GM23338 (cell line): ENCODE results near the gene VAT1. TPM values are rescaled to one million over a fixed set of nuclear protein-coding genes. Genes with fewer than 3 reads are reported as not detected.

Experiments used
- ATAC-seq: fragments of 200-7000 bp; cut with Tn5 transposase; 3 replicates; pipeline ENCODE4 v1.9.1; 2020
- DNase-seq: peaks from one replicate; pipeline ENCODE4 v3.0.0-alpha.2; 2015; ENCODE audit warnings: low spot score
- H2AFZ ChIP-seq: fragments of 200-600 bp; sonication (generic); 2 replicates; pipeline ENCODE4 v1.8.0; 2016; ENCODE audit warnings: antibody characterized with exemption, mild to moderate bottlenecking, moderate library complexity
- H3F3A ChIP-seq: fragments of 200-600 bp; sonication (generic); replicated peaks from 2 replicates; pipeline ENCODE4 v1.8.0; 2017; ENCODE audit warnings: antibody characterized with exemption, mixed run types, low read depth
- H3K27ac ChIP-seq: fragments of 200-600 bp; sonication (generic); 2 replicates; pipeline ENCODE4 v1.6.1; 2016; ENCODE audit warnings: low read depth
- H3K27me3 ChIP-seq: fragments of 200-600 bp; sonication (generic); 2 replicates; pipeline ENCODE4 v1.8.0; 2016; ENCODE audit warnings: mild to moderate bottlenecking, mixed run types, moderate library complexity; ENCODE audit not compliant: insufficient read depth
- H3K36me3 ChIP-seq: fragments of 200-600 bp; sonication (generic); 2 replicates; pipeline ENCODE4 v1.8.0; 2016; ENCODE audit warnings: mild to moderate bottlenecking; ENCODE audit not compliant: insufficient read depth
- H3K4me1 ChIP-seq: fragments of 200-600 bp; sonication (generic); 2 replicates; pipeline ENCODE4 v1.8.0; 2016; ENCODE audit warnings: mild to moderate bottlenecking, moderate library complexity; ENCODE audit not compliant: insufficient read depth
- H3K4me2 ChIP-seq: fragments of 200-600 bp; sonication (generic); 2 replicates; pipeline ENCODE4 v1.7.1; 2017; ENCODE audit warnings: mixed run types
- H3K4me3 ChIP-seq: fragments of 200-600 bp; sonication (generic); 2 replicates; pipeline ENCODE4 v1.6.1; 2016; ENCODE audit warnings: mixed run types
- H3K79me2 ChIP-seq: fragments of 200-600 bp; sonication (generic); replicated peaks from 2 replicates; pipeline ENCODE4 v1.8.0; 2017; ENCODE audit warnings: mild to moderate bottlenecking; ENCODE audit not compliant: insufficient read depth
- H3K9me2 ChIP-seq: fragments of 200-600 bp; sonication (generic); 2 replicates; pipeline ENCODE4 v1.8.0; 2017; ENCODE audit not compliant: insufficient read depth
- H4K20me1 ChIP-seq: fragments of 200-600 bp; sonication (generic); replicated peaks from 2 replicates; pipeline ENCODE4 v1.8.0; 2017; ENCODE audit warnings: mild to moderate bottlenecking; ENCODE audit not compliant: insufficient read depth
- H3K27ac Mint-ChIP-seq: 2 replicates; pipeline ENCODE4 v1.8.0; 2020; ENCODE audit warnings: inconsistent platforms, mild to moderate bottlenecking, moderate library complexity, mixed read lengths
- H3K27me3 Mint-ChIP-seq: 3 replicates; pipeline ENCODE4 v1.8.0; 2022; ENCODE audit warnings: low read depth, mild to moderate bottlenecking, moderate library complexity, mixed read lengths, inconsistent platforms; ENCODE audit not compliant: insufficient read depth, poor library complexity
- H3K36me3 Mint-ChIP-seq: 3 replicates; pipeline ENCODE4 v1.8.0; 2021; ENCODE audit warnings: low read depth, mild to moderate bottlenecking, inconsistent platforms, moderate library complexity, mixed read lengths
- H3K4me1 Mint-ChIP-seq: 3 replicates; pipeline ENCODE4 v1.8.0; 2020; ENCODE audit warnings: mild to moderate bottlenecking, inconsistent platforms, mixed read lengths
- H3K4me3 Mint-ChIP-seq: 3 replicates; pipeline ENCODE4 v1.8.0; 2021; ENCODE audit warnings: moderate library complexity, mild to moderate bottlenecking, inconsistent platforms, mixed read lengths
- H3K9me3 Mint-ChIP-seq: 3 replicates; pipeline ENCODE4 v1.8.0; 2020; ENCODE audit warnings: moderate library complexity, mild to moderate bottlenecking, inconsistent platforms, mixed read lengths
- CREB1 ChIP-seq: fragments of 250-450 bp; sonication (Bioruptor Pico); IDR thresholded peaks from 2 replicates; pipeline ENCODE4 v1.5.0; 2020; ENCODE audit warnings: low read depth, mild to moderate bottlenecking, moderate library complexity
- CTCF ChIP-seq, 2 experiments: fragments of 200-600 bp in 1 of 2; sonication (generic) in 1 of 2; conservative IDR thresholded peaks; 2 replicates each; pipeline versions ENCODE4 v1.5.1 to v1.6.1; 2016 to 2017; ENCODE audit warnings: antibody characterized with exemption in 2 of 2, low read depth in 2 of 2, mild to moderate bottlenecking in 2 of 2, moderate library complexity in 1 of 2
- ETS1 ChIP-seq: IDR thresholded peaks from 2 replicates; pipeline ENCODE4 v1.6.1; 2016; ENCODE audit warnings: antibody characterized with exemption
- EZH2 ChIP-seq: fragments of 200-600 bp; sonication (generic); IDR thresholded peaks from one replicate; pipeline ENCODE4 v1.8.0; 2017; ENCODE audit warnings: antibody characterized with exemption, mild to moderate bottlenecking, low read depth; ENCODE audit not compliant: unreplicated experiment
- EZH2phosphoT487 ChIP-seq: fragments of 200-600 bp; sonication (generic); IDR thresholded peaks from one replicate; pipeline ENCODE4 v1.8.1; 2018; ENCODE audit warnings: antibody characterized with exemption; ENCODE audit not compliant: unreplicated experiment
- JUNB ChIP-seq: IDR thresholded peaks from one replicate; pipeline ENCODE4 v1.6.1; 2016; ENCODE audit warnings: antibody characterized with exemption; ENCODE audit not compliant: unreplicated experiment
- NANOG ChIP-seq: IDR thresholded peaks from 2 replicates; pipeline ENCODE4 v1.6.1; 2016; ENCODE audit warnings: antibody characterized with exemption, borderline replicate concordance
- POLR2AphosphoS5 ChIP-seq: IDR thresholded peaks from 2 replicates; pipeline ENCODE4 v1.6.1; 2016; ENCODE audit warnings: antibody characterized with exemption, low read depth
- REST ChIP-seq: IDR thresholded peaks from one replicate; pipeline ENCODE4 v1.6.1; 2018; ENCODE audit warnings: antibody characterized with exemption; ENCODE audit not compliant: unreplicated experiment
- STAT1 ChIP-seq: IDR thresholded peaks from one replicate; pipeline ENCODE4 v1.6.1; 2016; ENCODE audit warnings: antibody characterized with exemption; ENCODE audit not compliant: unreplicated experiment
- ZNF114 ChIP-seq: fragments of 250-450 bp; sonication (Bioruptor Pico); IDR thresholded peaks from 2 replicates; pipeline ENCODE4 v1.5.0; 2020; ENCODE audit warnings: mild to moderate bottlenecking, moderate library complexity
- ZNF331 ChIP-seq: fragments of 250-450 bp; sonication (Bioruptor Pico); IDR thresholded peaks from 2 replicates; pipeline ENCODE4 v1.5.0; 2020; ENCODE audit warnings: low read depth, mild to moderate bottlenecking, moderate library complexity
- ZNF462 ChIP-seq: fragments of 250-450 bp; sonication (Bioruptor Pico); IDR thresholded peaks from 2 replicates; pipeline ENCODE4 v1.5.0; 2020; ENCODE audit warnings: mild to moderate bottlenecking, moderate library complexity
- polyA plus RNA-seq: library from polyadenylated mRNA; unstranded; fragments of >200 nt; fragmentation: Nextera tagmentation; extraction: Ambion mirVana; gene quantifications from 2 replicates; pipeline ENCODE4 v1.2.1, GENCODE V29; 2016
- total RNA-seq: library from RNA; depleted of rRNA; stranded (reverse); fragments of >200 nt; shearing (Covaris generic); gene quantifications from 2 replicates; pipeline ENCODE4 v1.2.3, GENCODE V29; 2014

The VAT1 gene
- total and polyA plus RNA-seq, 2 experiments from 2014 or later = 233 to 300 TPM

GRCh38 chr17:43056051-43056450, 33.9 kb upstream of the VAT1 start:
- Histone ChIP-seq H3K36me3 (peaks cover 12% of the 10 kb centered on the region; the same call in 1 of the 2 replicates), H3K27me3 (no peaks in the 10 kb centered on the region)
- no peak overlapping the region for H3K4me3 Mint-ChIP-seq

More at GRCh38 chr17:43056051-43056450, 33.9 kb upstream of the VAT1 start:
- Mint-ChIP-seq H3K9me3 (no peaks in the 10 kb centered on the region), H3K36me3 (peaks cover 53% of the 10 kb centered on the region), H3K4me1 (peaks cover 3% of the 10 kb centered on the region; the same call in 2 of the 3 replicates), H3K27me3 (peaks cover 8% of the 10 kb centered on the region), H3K27ac (no peak overlapping the region)
- H3K4me3 ChIP-seq = no peak overlapping the region
- H4K20me1 ChIP-seq = no peaks in the 10 kb centered on the region
- H3K9me2 ChIP-seq = no peaks in the 10 kb centered on the region
- no peak overlapping the region for H2AFZ ChIP-seq
- H3K27ac ChIP-seq = no peak overlapping the region
- DNase-seq = no peak
- H3K79me2 ChIP-seq = no peaks in the 10 kb centered on the region
- no peaks in the 10 kb centered on the region for H3F3A ChIP-seq
- no peak for ATAC-seq
- TF ChIP-seq EZH2phosphoT487 (no peak), ZNF331 (CRISPR knock-in tag) (no peak), EZH2 (no peak), REST (no peak), POLR2AphosphoS5 (no peak), CTCF (conservative IDR thresholded peaks at IDR 0.05; ENCODE audit: low read depth in 2 of 2) (no peak), ZNF114 (CRISPR knock-in tag) (no peak), ETS1 (no peak), CREB1 (CRISPR knock-in tag) (no peak), JUNB (no peak), STAT1 (no peak), NANOG (no peak), ZNF462 (no peak)
- no peak overlapping the region for H3K4me2 ChIP-seq
- no peaks in the 10 kb centered on the region for H3K4me1 ChIP-seq
